Right ventricle myocardium superior (tissue), 1 donor: Measurements from ENCODE around the gene CRLF1. TPM values are rescaled to one million over a fixed set of nuclear protein-coding genes. Genes with fewer than 3 reads are reported as not detected.
"Not testable (repeated sequence)": the region's sequence is repeated elsewhere in the genome, so short reads cannot be mapped to it uniquely, and the experiment has no call there.

ENCODE experiments used
- ATAC-seq: fragments of 200-7000 bp; cut with Tn5 transposase; one replicate; pipeline ENCODE4 v1.9.1; 2020; ENCODE audit warnings: mild to moderate bottlenecking; ENCODE audit not compliant: poor library complexity
- DNase-seq: peaks from one replicate; pipeline ENCODE4 v3.0.0-alpha.2; 2020
- intact Hi-C: fragments of 100-400 bp; cut with DNase I; formaldehyde crosslinking; loops from one replicate; pipeline ENCODE4 v1.11.2; 2022
- total RNA-seq: library from RNA; stranded (reverse); fragmentation: NEBNext Ultra II Directional; extraction: Animal tissue kit (Norgen Biotek cat#: 25700); gene quantifications from one replicate; pipeline ENCODE4 v1.2.1, GENCODE V29; 2021
- donor health status: DM: no; HTN: yes; CAD: no; lungs with severe emphysema.

CRLF1 gene
- total RNA-seq, 1 donor from 2014 or later: 20.6 TPM

GRCh38 chr19:18611327-18612050 lies 4.9 kb upstream of the CRLF1 start:
- DNase-seq: no peak
- no peak for ATAC-seq
- intact Hi-C loops: no loop called here

- DNase-seq: no peak
- ATAC-seq: no peak
- intact Hi-C loops: no loop called here
These were observed 4.1 kb upstream of the CRLF1 start for GRCh38 chr19:18610556-18611326.

- DNase-seq (no peak), ATAC-seq (no peak)
- intact Hi-C loops: no loop called here
These were observed 3.6 kb upstream of the CRLF1 start for GRCh38 chr19:18610245-18610555.

GRCh38 chr19:18609717-18610051 lies 3.1 kb upstream of the CRLF1 start:
- no peak for DNase-seq
- ATAC-seq: no peak
- intact Hi-C loops: no loop called here

- intact Hi-C loops: no loop called here
- DNase-seq (no peak), ATAC-seq (no peak)
These were observed 2.5 kb upstream of the CRLF1 start for GRCh38 chr19:18608805-18609716.

GRCh38 chr19:18608102-18608804 lies 1.7 kb upstream of the CRLF1 start:
- no peak for ATAC-seq
- intact Hi-C loops: no loop called here
- DNase-seq: no peak

- DNase-seq (no peak), ATAC-seq (peak; percentile 5)
- intact Hi-C loops: no loop called here
These were observed 865 bp upstream of the CRLF1 start for GRCh38 chr19:18607226-18608101.

GRCh38 chr19:18605546-18606280 lies 886 bp downstream of the CRLF1 start:
- DNase-seq (no peak), ATAC-seq (no peak)
- intact Hi-C loops: no loop called here

- no peak for ATAC-seq
- intact Hi-C loops: no loop called here
These were observed 1.4 kb downstream of the CRLF1 start for GRCh38 chr19:18605196-18605545.

GRCh38 chr19:18604820-18605159 lies 1.8 kb downstream of the CRLF1 start:
- intact Hi-C loops: no loop called here
- ATAC-seq: no peak
- no peak for DNase-seq

More at GRCh38 chr19:18605196-18605545, 1.4 kb downstream of the CRLF1 start:
- peak; percentile 22 for DNase-seq

- peak; percentile 22 for ATAC-seq
- intact Hi-C loops: no loop called here
- no peak for DNase-seq
These were observed 2.4 kb downstream of the CRLF1 start for GRCh38 chr19:18603958-18604819.

GRCh38 chr19:18603255-18603957 lies 3.2 kb downstream of the CRLF1 start:
- intact Hi-C loops: no loop called here

GRCh38 chr19:18601875-18602274 lies 4.7 kb downstream of the CRLF1 start:
- ATAC-seq (no peak), DNase-seq (no peak)
- intact Hi-C loops: no loop called here

More at GRCh38 chr19:18603255-18603957, 3.2 kb downstream of the CRLF1 start:
- DNase-seq (peak; percentile 31), ATAC-seq (peak; percentile 47)

- intact Hi-C loops, ATAC-seq: not testable (repeated sequence)
- DNase-seq: peak; percentile 20
These were observed 5.8 kb downstream of the CRLF1 start for GRCh38 chr19:18600692-18601397.

GRCh38 chr19:18599485-18599884 lies 7.1 kb downstream of the CRLF1 start:
- no peak for ATAC-seq
- intact Hi-C loops: loop anchor here (5.0 kb wide), 1 partner anchor 248 kb away; no protein-coding TSS in a partner anchor
- no peak for DNase-seq
